Effector memory CD4-positive, alpha-beta T cell (primary cell): Measurements from ENCODE around the gene SGMS1.

Source experiments
- DNase-seq, 3 donors: peaks; one replicate each; pipeline ENCODE4 v3.0.0-alpha.2; 2020
- H3K27ac ChIP-seq: 2 replicates; pipeline ENCODE4 v1.7.0; 2013; ENCODE audit warnings: mild to moderate bottlenecking, low read length, moderate library complexity; ENCODE audit not compliant: insufficient read depth, poor library complexity, severe bottlenecking
- H3K27me3 ChIP-seq: replicated peaks from 2 replicates; pipeline ENCODE4 v1.7.0; 2013; ENCODE audit warnings: mild to moderate bottlenecking, low read length; ENCODE audit not compliant: insufficient read depth, control insufficient read depth, poor library complexity, severe bottlenecking
- H3K36me3 ChIP-seq: 2 replicates; pipeline ENCODE4 v1.7.0; 2013; ENCODE audit warnings: mild to moderate bottlenecking, low read length, moderate library complexity; ENCODE audit not compliant: control insufficient read depth, insufficient read depth
- H3K4me1 ChIP-seq: 2 replicates; pipeline ENCODE4 v1.7.0; 2013; ENCODE audit warnings: low read length, mild to moderate bottlenecking; ENCODE audit not compliant: control insufficient read depth, insufficient read depth, poor library complexity, severe bottlenecking
- H3K4me3 ChIP-seq: 2 replicates; pipeline ENCODE4 v1.7.0; 2013; ENCODE audit warnings: low read length, low read depth, mild to moderate bottlenecking; ENCODE audit not compliant: insufficient read depth, poor library complexity, severe bottlenecking
- H3K9me3 ChIP-seq: 2 replicates; pipeline ENCODE4 v1.7.0; 2013; ENCODE audit warnings: mild to moderate bottlenecking, low read length, moderate library complexity; ENCODE audit not compliant: control insufficient read depth

The SGMS1 gene

GRCh38 chr10:50398381-50398780 is 225.4 kb downstream of the SGMS1 start:
- no peaks in the 10 kb centered on the region for H3K36me3 ChIP-seq
- no peak overlapping the region for H3K4me3 ChIP-seq
- H3K4me1 ChIP-seq = no peaks in the 10 kb centered on the region
- DNase-seq = no peak
- no peaks in the 10 kb centered on the region for H3K27me3 ChIP-seq
- no peaks in the 10 kb centered on the region for H3K9me3 ChIP-seq
- no peak overlapping the region for H3K27ac ChIP-seq

GRCh38 chr10:50397312-50398140 is 226.2 kb downstream of the SGMS1 start:
- Histone ChIP-seq H3K4me3 (no peak overlapping the region), H3K9me3 (no peaks in the 10 kb centered on the region), H3K4me1 (no peaks in the 10 kb centered on the region), H3K27me3 (no peaks in the 10 kb centered on the region), H3K36me3 (no peaks in the 10 kb centered on the region), H3K27ac (no peak overlapping the region)
- DNase-seq = no peak

- no peaks in the 10 kb centered on the region for H3K4me1 ChIP-seq
- no peaks in the 10 kb centered on the region for H3K9me3 ChIP-seq
- H3K4me3 ChIP-seq = no peak overlapping the region
- no peaks in the 10 kb centered on the region for H3K27me3 ChIP-seq
- no peaks in the 10 kb centered on the region for H3K36me3 ChIP-seq
- DNase-seq = no peak
- no peak overlapping the region for H3K27ac ChIP-seq
Observed at GRCh38 chr10:50396491-50397311, 227.1 kb downstream of the SGMS1 start.

GRCh38 chr10:50395851-50396250 is 227.9 kb downstream of the SGMS1 start:
- H3K4me1 ChIP-seq = no peaks in the 10 kb centered on the region
- no peak for DNase-seq
- H3K9me3 ChIP-seq = no peaks in the 10 kb centered on the region
- no peak overlapping the region for H3K27ac ChIP-seq
- H3K27me3 ChIP-seq = no peaks in the 10 kb centered on the region
- no peak overlapping the region for H3K4me3 ChIP-seq
- no peaks in the 10 kb centered on the region for H3K36me3 ChIP-seq

- Histone ChIP-seq H3K36me3 (no peaks in the 10 kb centered on the region), H3K4me1 (no peaks in the 10 kb centered on the region), H3K27ac (no peak overlapping the region), H3K27me3 (no peaks in the 10 kb centered on the region), H3K4me3 (no peak overlapping the region), H3K9me3 (no peaks in the 10 kb centered on the region)
- no peak for DNase-seq
Observed at GRCh38 chr10:50395271-50395670, 228.5 kb downstream of the SGMS1 start.

- Histone ChIP-seq H3K27ac (no peak overlapping the region), H3K4me1 (no peaks in the 10 kb centered on the region), H3K4me3 (no peak overlapping the region), H3K9me3 (no peaks in the 10 kb centered on the region), H3K27me3 (no peaks in the 10 kb centered on the region), H3K36me3 (no peaks in the 10 kb centered on the region)
- no peak for DNase-seq
Observed at GRCh38 chr10:50394832-50395231, 228.9 kb downstream of the SGMS1 start.

GRCh38 chr10:50393784-50394467 is 229.8 kb downstream of the SGMS1 start:
- H3K9me3 ChIP-seq = no peaks in the 10 kb centered on the region
- H3K27ac ChIP-seq = no peak overlapping the region
- no peaks in the 10 kb centered on the region for H3K27me3 ChIP-seq
- no peak for DNase-seq
- H3K4me1 ChIP-seq = no peaks in the 10 kb centered on the region
- no peaks in the 10 kb centered on the region for H3K36me3 ChIP-seq
- H3K4me3 ChIP-seq = no peak overlapping the region

GRCh38 chr10:50392966-50393718 is 230.6 kb downstream of the SGMS1 start:
- Histone ChIP-seq H3K27ac (no peak overlapping the region), H3K36me3 (no peaks in the 10 kb centered on the region), H3K4me3 (no peak overlapping the region), H3K4me1 (no peaks in the 10 kb centered on the region), H3K27me3 (no peaks in the 10 kb centered on the region), H3K9me3 (no peaks in the 10 kb centered on the region)
- no peak for DNase-seq

- no peaks in the 10 kb centered on the region for H3K9me3 ChIP-seq
- DNase-seq = no peak
- H3K4me3 ChIP-seq = no peak overlapping the region
- H3K27ac ChIP-seq = no peak overlapping the region
- H3K27me3 ChIP-seq = no peaks in the 10 kb centered on the region
- no peaks in the 10 kb centered on the region for H3K36me3 ChIP-seq
- H3K4me1 ChIP-seq = no peaks in the 10 kb centered on the region
Observed at GRCh38 chr10:50392426-50392825, 231.3 kb downstream of the SGMS1 start.
